Caco-2 (cell line): Measurements from ENCODE around the gene ARHGAP8. TPM values are rescaled to one million over a fixed set of nuclear protein-coding genes. Genes with fewer than 3 reads are reported as not detected.

Source experiments
- BruUV-seq: library from RNA; stranded (reverse); fragments of 400-500 nt; replicated peaks from 2 replicates; lab custom pipeline; 2021; lab: Mats Ljungman, UMichigan
- CTCF ChIA-PET: fragments of 300-600 bp; sonication (Branson Sonifier 250); formaldehyde crosslinking; loops from one replicate; lab custom pipeline; 2022; ENCODE audit warnings: antibody characterized with exemption; lab: Charles Lee
- POLR2A ChIA-PET: fragments of 300-600 bp; sonication (Branson Sonifier 250); formaldehyde crosslinking; loops from one replicate; lab custom pipeline; 2022; ENCODE audit warnings: antibody characterized with exemption; lab: Charles Lee
- DNase-seq, 2 experiments: peaks; one replicate each; pipeline versions ENCODE4 v3.0.0 to v3.0.0-alpha.2; 2020 to 2022
- H3K27me3 ChIP-seq: replicated peaks from 2 replicates; pipeline ENCODE4 v1.6.0; 2011; ENCODE audit warnings: low read length; ENCODE audit not compliant: control insufficient read depth, insufficient read depth
- H3K36me3 ChIP-seq: 2 replicates; pipeline ENCODE4 v1.5.1; 2011; ENCODE audit warnings: low read length; ENCODE audit not compliant: control insufficient read depth, insufficient read depth
- H3K4me1 ChIP-seq: fragments of 250-450 bp; sonication (Bioruptor Pico); 2 replicates; pipeline ENCODE4 v1.5.1; 2020; ENCODE audit warnings: mild to moderate bottlenecking
- H3K4me3 ChIP-seq: 2 replicates; pipeline ENCODE4 v1.5.1; 2011; ENCODE audit warnings: low read depth, mild to moderate bottlenecking, control low read depth, low read length
- H3K9me3 ChIP-seq: fragments of 250-450 bp; sonication (Bioruptor Pico); 2 replicates; pipeline ENCODE4 v1.5.1; 2020; ENCODE audit warnings: mild to moderate bottlenecking, moderate library complexity
- H3K27ac Mint-ChIP-seq: one replicate; pipeline ENCODE4 v1.8.0; 2022; ENCODE audit warnings: mixed read lengths; ENCODE audit not compliant: unreplicated experiment
- H3K27me3 Mint-ChIP-seq: one replicate; pipeline ENCODE4 v1.8.0; 2022; ENCODE audit warnings: mixed read lengths; ENCODE audit not compliant: insufficient read depth, unreplicated experiment
- H3K36me3 Mint-ChIP-seq: one replicate; pipeline ENCODE4 v1.8.0; 2022; ENCODE audit warnings: mild to moderate bottlenecking, mixed read lengths; ENCODE audit not compliant: insufficient read depth, unreplicated experiment
- H3K4me1 Mint-ChIP-seq: one replicate; pipeline ENCODE4 v1.8.0; 2022; ENCODE audit warnings: low read depth, mixed read lengths; ENCODE audit not compliant: unreplicated experiment
- H3K4me3 Mint-ChIP-seq: one replicate; pipeline ENCODE4 v1.8.0; 2022; ENCODE audit warnings: mild to moderate bottlenecking, moderate library complexity, mixed read lengths; ENCODE audit not compliant: unreplicated experiment
- H3K9me3 Mint-ChIP-seq: one replicate; pipeline ENCODE4 v1.8.0; 2022; ENCODE audit warnings: mixed read lengths; ENCODE audit not compliant: unreplicated experiment
- CTCF ChIP-seq, 2 experiments: fragments of 200-600 bp in 1 of 2; IDR thresholded peaks; 1 replicate in 1 of 2; 2 replicates in 1 of 2; pipeline versions ENCODE4 v1.5.1 to v1.8.0; 2011 to 2022; ENCODE audit warnings: antibody characterized with exemption in 1 of 2, control low read depth in 1 of 2, inconsistent platforms in 1 of 2, low read depth in 1 of 2, low read length in 1 of 2, mild to moderate bottlenecking in 1 of 2, moderate library complexity in 1 of 2; ENCODE audit not compliant: insufficient read depth in 1 of 2, severe bottlenecking in 1 of 2, unreplicated experiment in 1 of 2
- intact Hi-C: fragments of 100-400 bp; cut with micrococcal nuclease; formaldehyde crosslinking; loops from one replicate; pipeline ENCODE4 v1.10.0; 2022; ENCODE audit not compliant: unreplicated experiment
- total RNA-seq: library from RNA; stranded (reverse); gene quantifications from 2 replicates; pipeline ENCODE4 v1.2.3, GENCODE V29; 2022

The ARHGAP8 gene
- total RNA-seq, 1 experiment from 2014 or later: 81.5 TPM

GRCh38 chr22:44704159-44705021 lies 48.0 kb upstream of the ARHGAP8 start:
- Mint-ChIP-seq H3K4me3 (peak overlapping the region; percentile 89), H3K27ac (peak overlapping the region; percentile 33), H3K36me3 (peaks cover 54% of the 10 kb centered on the region), H3K27me3 (no peaks in the 10 kb centered on the region), H3K9me3 (no peaks in the 10 kb centered on the region), H3K4me1 (peaks cover 7% of the 10 kb centered on the region)
- TF ChIP-seq CTCF (IDR thresholded peaks at IDR 0.05; ENCODE audit: insufficient read depth in 1 of 2, low read depth in 1 of 2, low read length in 1 of 2, severe bottlenecking in 1 of 2, unreplicated experiment in 1 of 2): no peak
- ChIA-PET CTCF (no interaction called here), POLR2A (no interaction called here)
- DNase-seq: no peak
- intact Hi-C loops: no loop called here
- Histone ChIP-seq H3K9me3 (no peaks in the 10 kb centered on the region), H3K4me3 (no peak overlapping the region), H3K27me3 (no peaks in the 10 kb centered on the region), H3K36me3 (peaks cover 6% of the 10 kb centered on the region; the same call in 1 of the 2 replicates), H3K4me1 (peaks cover 37% of the 10 kb centered on the region)
- no TSS peak for BruUV-seq

- CTCF ChIA-PET: no interaction called here
Measured at GRCh38 chr22:44705022-44705297, 47.4 kb upstream of the ARHGAP8 start.

GRCh38 chr22:44706488-44706887 lies 45.9 kb upstream of the ARHGAP8 start:
- Histone ChIP-seq H3K9me3 (no peaks in the 10 kb centered on the region), H3K36me3 (peaks cover 6% of the 10 kb centered on the region; the same call in 1 of the 2 replicates), H3K4me1 (peaks cover 49% of the 10 kb centered on the region), H3K4me3 (no peak overlapping the region), H3K27me3 (no peaks in the 10 kb centered on the region)
- BruUV-seq: no TSS peak
- H3K9me3 Mint-ChIP-seq: no peaks in the 10 kb centered on the region
- no peak overlapping the region for H3K27ac Mint-ChIP-seq
- no peaks in the 10 kb centered on the region for H3K27me3 Mint-ChIP-seq
- no peak for DNase-seq
- POLR2A ChIA-PET: no interaction called here
- H3K4me3 Mint-ChIP-seq: no peak overlapping the region
- peaks cover 16% of the 10 kb centered on the region for H3K4me1 Mint-ChIP-seq
- H3K36me3 Mint-ChIP-seq: peaks cover 70% of the 10 kb centered on the region
- CTCF ChIA-PET: no interaction called here
- intact Hi-C loops: no loop called here
- no peak for TF ChIP-seq CTCF (IDR thresholded peaks at IDR 0.05; ENCODE audit: insufficient read depth in 1 of 2, low read depth in 1 of 2, low read length in 1 of 2, severe bottlenecking in 1 of 2, unreplicated experiment in 1 of 2)

More at GRCh38 chr22:44705022-44705297, 47.4 kb upstream of the ARHGAP8 start:
- peaks cover 58% of the 10 kb centered on the region for H3K36me3 Mint-ChIP-seq
- Histone ChIP-seq H3K27me3 (no peaks in the 10 kb centered on the region), H3K4me3 (no peak overlapping the region), H3K36me3 (peaks cover 6% of the 10 kb centered on the region; the same call in 1 of the 2 replicates), H3K4me1 (peaks cover 40% of the 10 kb centered on the region), H3K9me3 (no peaks in the 10 kb centered on the region)
- intact Hi-C loops: no loop called here
- H3K4me1 Mint-ChIP-seq: peaks cover 6% of the 10 kb centered on the region
- peak overlapping the region; percentile 55 for H3K4me3 Mint-ChIP-seq
- no peak for TF ChIP-seq CTCF (IDR thresholded peaks at IDR 0.05; ENCODE audit: insufficient read depth in 1 of 2, low read depth in 1 of 2, low read length in 1 of 2, severe bottlenecking in 1 of 2, unreplicated experiment in 1 of 2)
- DNase-seq: no peak
- BruUV-seq: no TSS peak
- H3K27ac Mint-ChIP-seq: peak overlapping the region; percentile 33
- no peaks in the 10 kb centered on the region for H3K9me3 Mint-ChIP-seq
- H3K27me3 Mint-ChIP-seq: no peaks in the 10 kb centered on the region
- POLR2A ChIA-PET: no interaction called here
